Esophagus muscularis mucosa (tissue), 4 donors: ENCODE data around the gene STAP1.

Experiments used
- CTCF ChIP-seq, 3 experiments: fragments of 200-600 bp in 2 of 3; fragments of 450-650 bp in 1 of 3; sonication (generic) in 2 of 3; IDR thresholded peaks; one replicate each; pipeline ENCODE4 v1.5.1; 2017 to 2019; ENCODE audit warnings: antibody characterized with exemption in 3 of 3, mild to moderate bottlenecking in 2 of 3, moderate library complexity in 1 of 3
- EP300 ChIP-seq: sonication (generic); formaldehyde crosslinking; IDR thresholded peaks from one replicate; pipeline ENCODE4 v1.6.1; 2017; ENCODE audit warnings: antibody characterized with exemption
- POLR2A ChIP-seq: fragments of 450-650 bp; IDR thresholded peaks from one replicate; pipeline ENCODE4 v1.6.1; 2017; ENCODE audit warnings: antibody characterized with exemption, moderate library complexity, mild to moderate bottlenecking, low read depth

GRCh38 chr4:67634741-67635140, 76.2 kb downstream of the STAP1 start:
- no peak for TF ChIP-seq CTCF (IDR thresholded peaks at IDR 0.05)
- TF ChIP-seq POLR2A, result no peak
- no peak for TF ChIP-seq EP300
